ENCODE data around the gene STK16.

The STK16 gene

GRCh38 chr2:219289195-219289536 is 43.9 kb downstream of the STK16 start:
- no peak for TF ChIP-seq CTCF (IDR thresholded peaks at IDR 0.05; ENCODE audit: control insufficient read depth, extremely low read depth, insufficient read depth)
- no peak for DNase-seq (ENCODE audit: low read depth)
- H3K4me3 ChIP-seq (ENCODE audit: low read depth, low read length), result no peak overlapping the region

- DNase-seq (ENCODE audit: low read depth), result no peak
- no peak overlapping the region for H3K4me3 ChIP-seq (ENCODE audit: low read depth, low read length)
- no peak for TF ChIP-seq CTCF (IDR thresholded peaks at IDR 0.05; ENCODE audit: control insufficient read depth, extremely low read depth, insufficient read depth)
Observed at GRCh38 chr2:219289537-219290361, 44.5 kb downstream of the STK16 start.

GRCh38 chr2:219290381-219291171 is 45.3 kb downstream of the STK16 start:
- no peak overlapping the region for H3K4me3 ChIP-seq (ENCODE audit: low read depth, low read length)
- TF ChIP-seq CTCF (IDR thresholded peaks at IDR 0.05; ENCODE audit: control insufficient read depth, extremely low read depth, insufficient read depth), result no peak
- DNase-seq (ENCODE audit: low read depth), result no peak

GRCh38 chr2:219291394-219291793 is 46.1 kb downstream of the STK16 start:
- H3K4me3 ChIP-seq (ENCODE audit: low read depth, low read length), result no peak overlapping the region
- DNase-seq (ENCODE audit: low read depth), result no peak
- no peak for TF ChIP-seq CTCF (IDR thresholded peaks at IDR 0.05; ENCODE audit: control insufficient read depth, extremely low read depth, insufficient read depth)

GRCh38 chr2:219291910-219292490 is 46.7 kb downstream of the STK16 start:
- no peak for TF ChIP-seq CTCF (IDR thresholded peaks at IDR 0.05; ENCODE audit: control insufficient read depth, extremely low read depth, insufficient read depth)
- DNase-seq (ENCODE audit: low read depth), result no peak
- no peak overlapping the region for H3K4me3 ChIP-seq (ENCODE audit: low read depth, low read length)

GRCh38 chr2:219292616-219293015 is 47.3 kb downstream of the STK16 start:
- no peak for DNase-seq (ENCODE audit: low read depth)

More at GRCh38 chr2:219292616-219293015, 47.3 kb downstream of the STK16 start:
- no peak for TF ChIP-seq CTCF (IDR thresholded peaks at IDR 0.05; ENCODE audit: control insufficient read depth, extremely low read depth, insufficient read depth)
- no peak overlapping the region for H3K4me3 ChIP-seq (ENCODE audit: low read depth, low read length)

Data from LNCaP clone FGC (cell line).